ENCODE results near the gene C1QTNF3.

- TF ChIP-seq, protein P1, sequence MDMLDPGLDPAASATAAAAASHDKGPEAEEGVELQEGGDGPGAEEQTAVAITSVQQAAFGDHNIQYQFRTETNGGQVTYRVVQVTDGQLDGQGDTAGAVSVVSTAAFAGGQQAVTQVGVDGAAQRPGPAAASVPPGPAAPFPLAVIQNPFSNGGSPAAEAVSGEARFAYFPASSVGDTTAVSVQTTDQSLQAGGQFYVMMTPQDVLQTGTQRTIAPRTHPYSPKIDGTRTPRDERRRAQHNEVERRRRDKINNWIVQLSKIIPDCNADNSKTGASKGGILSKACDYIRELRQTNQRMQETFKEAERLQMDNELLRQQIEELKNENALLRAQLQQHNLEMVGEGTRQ (IDR thresholded peaks at IDR 0.05; ENCODE audit: low read length), result no peak
- TF ChIP-seq, protein P2, sequence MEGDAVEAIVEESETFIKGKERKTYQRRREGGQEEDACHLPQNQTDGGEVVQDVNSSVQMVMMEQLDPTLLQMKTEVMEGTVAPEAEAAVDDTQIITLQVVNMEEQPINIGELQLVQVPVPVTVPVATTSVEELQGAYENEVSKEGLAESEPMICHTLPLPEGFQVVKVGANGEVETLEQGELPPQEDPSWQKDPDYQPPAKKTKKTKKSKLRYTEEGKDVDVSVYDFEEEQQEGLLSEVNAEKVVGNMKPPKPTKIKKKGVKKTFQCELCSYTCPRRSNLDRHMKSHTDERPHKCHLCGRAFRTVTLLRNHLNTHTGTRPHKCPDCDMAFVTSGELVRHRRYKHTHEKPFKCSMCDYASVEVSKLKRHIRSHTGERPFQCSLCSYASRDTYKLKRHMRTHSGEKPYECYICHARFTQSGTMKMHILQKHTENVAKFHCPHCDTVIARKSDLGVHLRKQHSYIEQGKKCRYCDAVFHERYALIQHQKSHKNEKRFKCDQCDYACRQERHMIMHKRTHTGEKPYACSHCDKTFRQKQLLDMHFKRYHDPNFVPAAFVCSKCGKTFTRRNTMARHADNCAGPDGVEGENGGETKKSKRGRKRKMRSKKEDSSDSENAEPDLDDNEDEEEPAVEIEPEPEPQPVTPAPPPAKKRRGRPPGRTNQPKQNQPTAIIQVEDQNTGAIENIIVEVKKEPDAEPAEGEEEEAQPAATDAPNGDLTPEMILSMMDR (IDR thresholded peaks at IDR 0.05; ENCODE audit: control extremely low read depth in 1 of 3, insufficient read depth in 1 of 3, low read depth in 1 of 3, low read length in 3 of 3), result no peak
These were observed 2.5 kb downstream of the C1QTNF3 start for GRCh38 chr5:34040472-34040871.
